Midbrain (tissue), 1 donor: ENCODE measurements around the gene CAPN13.

Source experiments
- DNase-seq: peaks from one replicate; lab custom pipeline; 2025; lab: John Stamatoyannopoulos, UW

CAPN13 gene

GRCh38 chr2:30786923-30787685 is 20.1 kb downstream of the CAPN13 start:
- DNase-seq = no peak

- no peak for DNase-seq
Observed at GRCh38 chr2:30784682-30785081, 22.6 kb downstream of the CAPN13 start.

- no peak for DNase-seq
Observed at GRCh38 chr2:30781961-30782533, 25.2 kb downstream of the CAPN13 start.

GRCh38 chr2:30781451-30781850 is 25.8 kb downstream of the CAPN13 start:
- DNase-seq = no peak

GRCh38 chr2:30780776-30781330 is 26.4 kb downstream of the CAPN13 start:
- DNase-seq = no peak

GRCh38 chr2:30778611-30779010 is 28.6 kb downstream of the CAPN13 start:
- DNase-seq = no peak

GRCh38 chr2:30777661-30778505 is 29.4 kb downstream of the CAPN13 start:
- DNase-seq = no peak

- DNase-seq = no peak
Observed at GRCh38 chr2:30776831-30777635, 30.2 kb downstream of the CAPN13 start.

- DNase-seq = no peak
Observed at GRCh38 chr2:30775833-30776232, 31.4 kb downstream of the CAPN13 start.

GRCh38 chr2:30772021-30772705 is 35.1 kb downstream of the CAPN13 start:
- no peak for DNase-seq

- no peak for DNase-seq
Observed at GRCh38 chr2:30770816-30771576, 36.2 kb downstream of the CAPN13 start.

GRCh38 chr2:30769891-30770462 is 37.3 kb downstream of the CAPN13 start:
- no peak for DNase-seq

- no peak for DNase-seq
Observed at GRCh38 chr2:30769481-30769780, 37.8 kb downstream of the CAPN13 start.

- no peak for DNase-seq
Observed at GRCh38 chr2:30768708-30769480, 38.4 kb downstream of the CAPN13 start.

- no peak for DNase-seq
Observed at GRCh38 chr2:30768036-30768686, 39.1 kb downstream of the CAPN13 start.

GRCh38 chr2:30766666-30767065 is 40.6 kb downstream of the CAPN13 start:
- no peak for DNase-seq

- DNase-seq = no peak
Observed at GRCh38 chr2:30765876-30766470, 41.3 kb downstream of the CAPN13 start.

- DNase-seq = no peak
Observed at GRCh38 chr2:30765191-30765590, 42.1 kb downstream of the CAPN13 start.
